T-helper 17 cell (primary cell): Measurements from ENCODE around the gene ANKFY1. TPM values are rescaled to one million over a fixed set of nuclear protein-coding genes. Genes with fewer than 3 reads are reported as not detected.

ENCODE experiments used
- ATAC-seq: fragments of 150-1000 bp; cut with Tn5 transposase; 2 replicates; pipeline ENCODE4 v1.10.0; 2021; ENCODE audit warnings: mild to moderate bottlenecking, moderate library complexity
- DNase-seq, 3 donors: peaks; one replicate each; pipeline versions ENCODE4 v3.0.0 to v3.0.0-alpha.2; 2020 to 2021
- H3K9me3 ChIP-seq: one replicate; pipeline ENCODE4 v1.7.0; 2013; ENCODE audit warnings: low read length, mild to moderate bottlenecking; ENCODE audit not compliant: control insufficient read depth, poor library complexity, severe bottlenecking
- H3K27ac Mint-ChIP-seq: one replicate; pipeline ENCODE4 v1.8.0; 2022; ENCODE audit warnings: mild to moderate bottlenecking, moderate library complexity, mixed read lengths
- H3K27me3 Mint-ChIP-seq: one replicate; pipeline ENCODE4 v1.8.0; 2022; ENCODE audit warnings: mixed read lengths
- H3K36me3 Mint-ChIP-seq: one replicate; pipeline ENCODE4 v1.8.0; 2022; ENCODE audit warnings: low read depth, mixed read lengths
- H3K4me1 Mint-ChIP-seq: one replicate; pipeline ENCODE4 v1.8.0; 2022; ENCODE audit warnings: mild to moderate bottlenecking, mixed read lengths
- H3K4me3 Mint-ChIP-seq: one replicate; pipeline ENCODE4 v1.8.0; 2022; ENCODE audit warnings: mild to moderate bottlenecking, moderate library complexity, mixed read lengths
- total RNA-seq, 4 donors: library from RNA in 2 of 4; stranded (reverse) in 2 of 4; gene quantifications; one replicate each; pipeline ENCODE4 v1.2.3 and lab custom pipeline; 2022 to 2026

The ANKFY1 gene
- total RNA-seq, 2 donors from 2014 or later = 51.2 to 54.0 TPM

- DNase-seq (no peak), ATAC-seq (no peak)
- no peaks in the 10 kb centered on the region for H3K9me3 ChIP-seq
- Mint-ChIP-seq H3K36me3 (peaks cover 9% of the 10 kb centered on the region), H3K27me3 (no peaks in the 10 kb centered on the region), H3K4me1 (peaks cover 49% of the 10 kb centered on the region), H3K4me3 (no peak overlapping the region), H3K27ac (peak overlapping the region; percentile 61)
Observed at GRCh38 chr17:4248504-4249277, 15.1 kb downstream of the ANKFY1 start.

GRCh38 chr17:4247971-4248388, 15.8 kb downstream of the ANKFY1 start:
- Mint-ChIP-seq H3K36me3 (peaks cover 6% of the 10 kb centered on the region), H3K27me3 (no peaks in the 10 kb centered on the region), H3K27ac (peak overlapping the region; percentile 61), H3K4me3 (no peak overlapping the region), H3K4me1 (peaks cover 45% of the 10 kb centered on the region)
- H3K9me3 ChIP-seq = no peaks in the 10 kb centered on the region
- ATAC-seq (no peak), DNase-seq (no peak)

- H3K9me3 ChIP-seq = no peaks in the 10 kb centered on the region
- H3K27ac Mint-ChIP-seq = peak overlapping the region; percentile 61
- H3K36me3 Mint-ChIP-seq = peaks cover 6% of the 10 kb centered on the region
- peaks cover 45% of the 10 kb centered on the region for H3K4me1 Mint-ChIP-seq
- no peaks in the 10 kb centered on the region for H3K27me3 Mint-ChIP-seq
- H3K4me3 Mint-ChIP-seq = no peak overlapping the region
- no peak for DNase-seq
- ATAC-seq = no peak
Observed at GRCh38 chr17:4247361-4247970, 16.3 kb downstream of the ANKFY1 start.

- ATAC-seq = no peak
Observed at GRCh38 chr17:4246674-4247073, 17.1 kb downstream of the ANKFY1 start.

GRCh38 chr17:4241535-4241934, 22.2 kb downstream of the ANKFY1 start:
- no peaks in the 10 kb centered on the region for H3K9me3 ChIP-seq
- Mint-ChIP-seq H3K27ac (no peak overlapping the region), H3K27me3 (no peaks in the 10 kb centered on the region), H3K36me3 (peaks cover 11% of the 10 kb centered on the region), H3K4me3 (no peak overlapping the region), H3K4me1 (peaks cover 16% of the 10 kb centered on the region)
- DNase-seq (no peak), ATAC-seq (no peak)

More at GRCh38 chr17:4246674-4247073, 17.1 kb downstream of the ANKFY1 start:
- no peak for DNase-seq
- H3K27ac Mint-ChIP-seq = peak overlapping the region; percentile 83
- no peaks in the 10 kb centered on the region for H3K27me3 Mint-ChIP-seq
- peaks cover 6% of the 10 kb centered on the region for H3K36me3 Mint-ChIP-seq
- H3K9me3 ChIP-seq = no peaks in the 10 kb centered on the region
- H3K4me3 Mint-ChIP-seq = no peak overlapping the region
- peaks cover 39% of the 10 kb centered on the region for H3K4me1 Mint-ChIP-seq

GRCh38 chr17:4236456-4236855, 27.3 kb downstream of the ANKFY1 start:
- H3K27ac Mint-ChIP-seq = peak overlapping the region; percentile 86
- H3K4me3 Mint-ChIP-seq = no peak overlapping the region
- H3K27me3 Mint-ChIP-seq = no peaks in the 10 kb centered on the region
- peaks cover 13% of the 10 kb centered on the region for H3K4me1 Mint-ChIP-seq
- no peak for DNase-seq
- no peak for ATAC-seq
- peaks cover 6% of the 10 kb centered on the region for H3K36me3 Mint-ChIP-seq
- H3K9me3 ChIP-seq = no peaks in the 10 kb centered on the region

GRCh38 chr17:4235372-4236279, 28.2 kb downstream of the ANKFY1 start:
- Mint-ChIP-seq H3K4me3 (no peak overlapping the region), H3K4me1 (peaks cover 10% of the 10 kb centered on the region), H3K36me3 (peaks cover 2% of the 10 kb centered on the region), H3K27me3 (no peaks in the 10 kb centered on the region), H3K27ac (no peak overlapping the region)
- no peaks in the 10 kb centered on the region for H3K9me3 ChIP-seq
- no peak for ATAC-seq
- DNase-seq = no peak

GRCh38 chr17:4234401-4234800, 29.4 kb downstream of the ANKFY1 start:
- DNase-seq (no peak), ATAC-seq (no peak)
- Mint-ChIP-seq H3K36me3 (no peaks in the 10 kb centered on the region), H3K27me3 (no peaks in the 10 kb centered on the region), H3K4me3 (no peak overlapping the region), H3K4me1 (peaks cover 9% of the 10 kb centered on the region), H3K27ac (peak overlapping the region; percentile 72)
- H3K9me3 ChIP-seq = no peaks in the 10 kb centered on the region

DNA sequence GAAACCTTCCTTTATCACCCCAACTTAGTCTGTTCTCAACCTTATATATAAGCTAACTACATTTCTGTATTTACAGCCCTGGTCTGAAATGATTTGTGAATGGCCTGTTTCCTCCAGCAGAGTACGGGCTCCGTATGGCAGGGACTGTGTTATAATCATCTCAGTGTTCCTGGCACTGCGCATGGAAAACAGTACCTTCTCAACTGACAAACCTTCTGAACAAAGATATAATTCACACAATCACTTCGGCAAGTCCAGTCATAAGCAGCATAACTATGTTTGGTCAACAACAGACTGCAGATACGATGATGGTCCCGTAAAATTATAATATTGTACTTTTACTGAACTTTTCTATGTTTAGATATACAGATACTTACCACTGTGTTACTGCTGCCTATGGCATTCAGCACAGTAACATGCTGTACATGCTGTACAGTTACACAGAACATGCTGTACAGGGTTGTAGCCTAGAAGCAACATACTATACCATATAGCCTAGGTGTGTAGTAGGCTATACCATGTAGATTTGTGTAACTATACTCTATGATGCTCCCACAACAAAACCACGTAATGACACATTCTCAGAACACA, 30.0 kb downstream of the ANKFY1 start:
- ATAC-seq = no peak
- H3K27ac Mint-ChIP-seq = peak overlapping the region; percentile 72
- peaks cover 9% of the 10 kb centered on the region for H3K4me1 Mint-ChIP-seq
- H3K9me3 ChIP-seq = no peaks in the 10 kb centered on the region
- H3K4me3 Mint-ChIP-seq = no peak overlapping the region
- no peak for DNase-seq
- H3K36me3 Mint-ChIP-seq = no peaks in the 10 kb centered on the region
- no peaks in the 10 kb centered on the region for H3K27me3 Mint-ChIP-seq

- Mint-ChIP-seq H3K27me3 (no peaks in the 10 kb centered on the region), H3K27ac (peak overlapping the region; percentile 72), H3K36me3 (no peaks in the 10 kb centered on the region), H3K4me1 (peaks cover 12% of the 10 kb centered on the region), H3K4me3 (no peak overlapping the region)
- H3K9me3 ChIP-seq = no peaks in the 10 kb centered on the region
- DNase-seq (no peak), ATAC-seq (peak; percentile 57)
Observed at GRCh38 chr17:4232168-4232813, 31.5 kb downstream of the ANKFY1 start.

- no peak overlapping the region for H3K4me3 Mint-ChIP-seq
- no peak overlapping the region for H3K27ac Mint-ChIP-seq
- peaks cover 12% of the 10 kb centered on the region for H3K4me1 Mint-ChIP-seq
- ATAC-seq (no peak), DNase-seq (no peak)
- H3K9me3 ChIP-seq = no peaks in the 10 kb centered on the region
- H3K36me3 Mint-ChIP-seq = no peaks in the 10 kb centered on the region
- H3K27me3 Mint-ChIP-seq = no peaks in the 10 kb centered on the region
Observed at GRCh38 chr17:4229627-4230541, 33.9 kb downstream of the ANKFY1 start.
